GM12878 (cell line): Measurements from ENCODE around the gene GCC2.

Experiments
- ATF7 ChIP-seq: fragments of 450-650 bp; IDR thresholded peaks from 2 replicates; pipeline ENCODE4 v1.6.1; 2016; ENCODE audit warnings: low read depth, mild to moderate bottlenecking
- BHLHE40 ChIP-seq, 2 experiments: fragments of 450-650 bp in 1 of 2; IDR thresholded peaks; 2 replicates each; pipeline ENCODE4 v1.6.1; 2011 to 2017; ENCODE audit warnings: low read depth in 2 of 2, borderline replicate concordance in 1 of 2, improper control_type of control experiment in 1 of 2, low read length in 1 of 2, mild to moderate bottlenecking in 1 of 2
- CTCF ChIP-seq, 3 experiments: IDR thresholded peaks in 2 of 3; conservative IDR thresholded peaks in 1 of 3; 2 replicates each; pipeline ENCODE4 v1.5.1; 2011; ENCODE audit warnings: low read depth in 3 of 3, low read length in 3 of 3, mild to moderate bottlenecking in 3 of 3, control low read depth in 2 of 3, moderate library complexity in 2 of 3, inconsistent platforms in 1 of 3, mixed read lengths in 1 of 3; ENCODE audit not compliant: control insufficient read depth in 2 of 3, insufficient read depth in 1 of 3; ENCODE audit errors: extremely low read depth in 1 of 3
- EZH2 ChIP-seq: IDR thresholded peaks from 2 replicates; pipeline ENCODE4 v1.6.1; 2012; ENCODE audit warnings: low read depth, mild to moderate bottlenecking, control low read depth, inconsistent platforms, low read length, borderline replicate concordance; ENCODE audit not compliant: control insufficient read depth
- IRF3 ChIP-seq: fragments of 450-650 bp; IDR thresholded peaks from 2 replicates; pipeline ENCODE4 v1.6.1; 2014; ENCODE audit warnings: mild to moderate bottlenecking
- MXI1 ChIP-seq: fragments of 150-350 bp; IDR thresholded peaks from 2 replicates; pipeline ENCODE4 v1.6.1; 2011; ENCODE audit warnings: low read depth, mild to moderate bottlenecking, inconsistent platforms, low read length, improper control_type of control experiment
- TF ChIP-seq, protein P1 (sequence below): IDR thresholded peaks from 2 replicates; pipeline ENCODE4 v1.6.1; 2012; ENCODE audit warnings: low read depth, low read length, improper control_type of control experiment

DNA sequence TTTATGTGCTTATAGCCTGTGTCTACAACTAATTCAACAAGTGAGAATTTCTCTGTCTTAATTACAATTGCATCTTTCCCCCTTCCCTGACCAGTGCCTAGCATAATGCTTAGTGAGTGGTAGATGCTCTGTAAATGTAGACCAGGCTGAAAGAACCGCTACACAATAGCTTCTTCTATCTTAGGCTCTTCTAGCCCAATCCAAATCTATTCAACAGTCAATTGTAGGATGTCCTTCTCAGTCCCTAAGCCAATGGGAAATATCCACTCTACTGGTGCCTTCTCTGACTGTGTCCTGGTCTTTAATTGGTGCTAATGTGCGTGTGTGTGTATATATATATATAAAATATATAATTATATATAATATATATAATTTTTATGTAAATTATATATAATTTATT, 34.1 kb upstream of the GCC2 start:
- TF ChIP-seq MXI1 (no peak), CTCF (IDR thresholded peaks at IDR 0.05 in 2 of 3, conservative IDR thresholded peaks at IDR 0.05 in 1 of 3; ENCODE audit: control insufficient read depth in 2 of 3, extremely low read depth in 1 of 3, insufficient read depth in 1 of 3, low read depth in 3 of 3, low read length in 3 of 3) (no peak), IRF3 (no peak), EZH2 (no peak), BHLHE40 (IDR thresholded peaks at IDR 0.05; ENCODE audit: borderline replicate concordance in 1 of 2, low read depth in 2 of 2, low read length in 1 of 2) (no peak), ATF7 (no peak)
- TF ChIP-seq, protein P1, sequence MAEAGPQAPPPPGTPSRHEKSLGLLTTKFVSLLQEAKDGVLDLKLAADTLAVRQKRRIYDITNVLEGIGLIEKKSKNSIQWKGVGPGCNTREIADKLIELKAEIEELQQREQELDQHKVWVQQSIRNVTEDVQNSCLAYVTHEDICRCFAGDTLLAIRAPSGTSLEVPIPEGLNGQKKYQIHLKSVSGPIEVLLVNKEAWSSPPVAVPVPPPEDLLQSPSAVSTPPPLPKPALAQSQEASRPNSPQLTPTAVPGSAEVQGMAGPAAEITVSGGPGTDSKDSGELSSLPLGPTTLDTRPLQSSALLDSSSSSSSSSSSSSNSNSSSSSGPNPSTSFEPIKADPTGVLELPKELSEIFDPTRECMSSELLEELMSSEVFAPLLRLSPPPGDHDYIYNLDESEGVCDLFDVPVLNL, result no peak
